HEK293 (cell line): ENCODE data around the gene INPP5D.

ENCODE experiments used
- ATF2 ChIP-seq: fragments of 450-650 bp; formaldehyde crosslinking; IDR thresholded peaks from 2 replicates; pipeline ENCODE4 v1.5.1; 2016; ENCODE audit warnings: missing biosample characterization, missing genetic modification characterization, low read depth
- CTCF ChIP-seq: fragments of 450-650 bp; formaldehyde crosslinking; IDR thresholded peaks from 2 replicates; pipeline ENCODE4 v1.5.1; 2016; ENCODE audit warnings: missing biosample characterization, missing genetic modification characterization
- REST ChIP-seq: fragments of 450-650 bp; formaldehyde crosslinking; IDR thresholded peaks from 2 replicates; pipeline ENCODE4 v1.5.1; 2016; ENCODE audit warnings: missing biosample characterization, missing genetic modification characterization
- ZFP41 ChIP-seq: fragments of 450-650 bp; formaldehyde crosslinking; IDR thresholded peaks from 2 replicates; pipeline ENCODE4 v1.5.1; 2016; ENCODE audit warnings: missing biosample characterization, missing genetic modification characterization, borderline replicate concordance
- ZNF701 ChIP-seq: fragments of 450-650 bp; formaldehyde crosslinking; IDR thresholded peaks from 2 replicates; pipeline ENCODE4 v1.5.1; 2016; ENCODE audit warnings: missing biosample characterization, missing genetic modification characterization
- ZNF747 ChIP-seq: fragments of 450-650 bp; formaldehyde crosslinking; IDR thresholded peaks from 2 replicates; pipeline ENCODE4 v1.5.1; 2016; ENCODE audit warnings: missing biosample characterization, missing genetic modification characterization

GRCh38 chr2:233114421-233114861 is 54.3 kb downstream of the INPP5D start:
- no peak for TF ChIP-seq ZNF747
- TF ChIP-seq ZNF701 (tag by site-specific recombination), result no peak
- no peak for TF ChIP-seq CTCF (tag by site-specific recombination)
- no peak for TF ChIP-seq REST (tag by site-specific recombination)
- no peak for TF ChIP-seq ATF2 (tag by site-specific recombination)
- no peak for TF ChIP-seq ZFP41 (tag by site-specific recombination)
